Measurements from ENCODE around the gene XPNPEP1. TPM values are rescaled to one million over a fixed set of nuclear protein-coding genes. Genes with fewer than 3 reads are reported as not detected.

XPNPEP1 gene
- total RNA-seq, 1 experiment from 2014 or later = 71.3 TPM

- Histone ChIP-seq H3T11ph (ENCODE audit: low read length) (no peak overlapping the region), H3K56ac (ENCODE audit: insufficient read length, low read depth, low read length) (no peak overlapping the region), H3K14ac (ENCODE audit: insufficient read depth, low read length) (no peak overlapping the region), H3K79me2 (ENCODE audit: insufficient read depth, low read length) (no peaks in the 10 kb centered on the region), H3K9ac (ENCODE audit: extremely low read depth, insufficient read length, low read length) (no peak overlapping the region), H2BK15ac (ENCODE audit: low read depth, low read length) (no peak overlapping the region), H3K4ac (ENCODE audit: low read depth, low read length) (no peak overlapping the region), H4K8ac (replicated peaks; ENCODE audit: insufficient read length, low read depth, low read length) (no peak overlapping the region), H3K18ac (ENCODE audit: insufficient read length, low read depth, low read length) (no peak overlapping the region), H2BK20ac (ENCODE audit: low read depth, low read length, poor library complexity, severe bottlenecking) (no peak overlapping the region), H3K27me3 (ENCODE audit: insufficient read depth, low read length) (no peaks in the 10 kb centered on the region), H3K27ac (ENCODE audit: insufficient read length, low read depth, low read length) (no peak overlapping the region), H2BK12ac (ENCODE audit: insufficient read length, low read depth, low read length) (no peak overlapping the region), H3K23me2 (ENCODE audit: insufficient read length, low read depth, low read length, poor library complexity, severe bottlenecking) (no peaks in the 10 kb centered on the region), H4K20me1 (ENCODE audit: control insufficient read depth, insufficient read depth, insufficient read length) (no peaks in the 10 kb centered on the region), H4K5ac (ENCODE audit: insufficient read length, low read depth, low read length) (no peak overlapping the region), H3K9me3 (ENCODE audit: control insufficient read depth, low read depth, low read length) (no peaks in the 10 kb centered on the region), H2AFZ (ENCODE audit: low read length) (no peak overlapping the region), H4K91ac (ENCODE audit: insufficient read length, low read depth, low read length) (no peak overlapping the region), H3K4me2 (ENCODE audit: insufficient read depth, insufficient read length, low read length) (no peak overlapping the region), H2AK5ac (ENCODE audit: insufficient read length, low read length) (no peak overlapping the region), H3K79me1 (ENCODE audit: insufficient read depth, low read depth, low read length, poor library complexity, severe bottlenecking) (no peaks in the 10 kb centered on the region), H2BK5ac (ENCODE audit: insufficient read length, low read length) (no peak overlapping the region), H2BK120ac (ENCODE audit: low read depth, low read length, poor library complexity, severe bottlenecking) (no peak overlapping the region), H3K23ac (ENCODE audit: insufficient read length, low read depth, low read length) (no peak overlapping the region), H3K4me1 (ENCODE audit: insufficient read depth, low read length) (no peaks in the 10 kb centered on the region)
- H3K27me3 Mint-ChIP-seq (ENCODE audit: low read depth) = peaks cover 5% of the 10 kb centered on the region
- H3K27ac Mint-ChIP-seq = no peak overlapping the region; a peak in 1 of 7 replicates
- H3K4me3 Mint-ChIP-seq = no peak overlapping the region
- no peak for DNase-seq
- no CpG with 5 or more reads among the region's 10 CpGs for WGBS (ENCODE audit: extremely low coverage, insufficient read length, low lambda C conversion rate)
- no peak for TF ChIP-seq CTCF (conservative IDR thresholded peaks at IDR 0.05)
- no peaks in the 10 kb centered on the region for H3K36me3 Mint-ChIP-seq (ENCODE audit: insufficient read depth in 1 of 3, low read depth in 3 of 3)
- H3K4me1 Mint-ChIP-seq = peaks cover 3% of the 10 kb centered on the region in 2 experiments; a peak in 1 of 4 replicates
- H3K9me3 Mint-ChIP-seq = no peaks in the 10 kb centered on the region
Observed at GRCh38 chr10:109851616-109852474, 71.5 kb downstream of the XPNPEP1 start.

Measured in H9 (cell line).